Astrocyte of the spinal cord (primary cell): ENCODE measurements around the gene RIPK1.

Experiments
- DNase-seq: peaks from one replicate; pipeline ENCODE4 v3.0.0; 2011; ENCODE audit warnings: low read depth, low spot score
- H3K4me3 ChIP-seq: 2 replicates; pipeline ENCODE4 v1.5.1; 2011; ENCODE audit warnings: low read depth, mild to moderate bottlenecking, low read length, moderate library complexity
- CTCF ChIP-seq: IDR thresholded peaks from 2 replicates; pipeline ENCODE4 v1.5.1; 2012; ENCODE audit warnings: low read depth, mild to moderate bottlenecking, low read length, inconsistent platforms
- in situ Hi-C: cut with HindIII; loops from 2 replicates; pipeline ENCODE4 v1.10.0; 2017; ENCODE audit warnings: low sequenced_read_pairs

Gene RIPK1

GRCh38 chr6:3162565-3163247, 94.4 kb downstream of the RIPK1 start:
- peak; percentile 17 for TF ChIP-seq CTCF
- in situ Hi-C loops = no loop called here
- DNase-seq = peak; percentile 78
- peak overlapping the region; percentile 61 for H3K4me3 ChIP-seq

GRCh38 chr6:3163248-3163594, 94.9 kb downstream of the RIPK1 start:
- H3K4me3 ChIP-seq = peak overlapping the region; percentile 37
- in situ Hi-C loops = no loop called here
- peak; percentile 4 for TF ChIP-seq CTCF
- no peak for DNase-seq

- in situ Hi-C loops = no loop called here
- DNase-seq = no peak
- H3K4me3 ChIP-seq = no peak overlapping the region
- no peak for TF ChIP-seq CTCF
These were observed 96.1 kb downstream of the RIPK1 start for GRCh38 chr6:3164388-3164787.
